ENCODE data around the gene PALLD. TPM values are rescaled to one million over a fixed set of nuclear protein-coding genes. Genes with fewer than 3 reads are reported as not detected.

PALLD gene
- total RNA-seq, 1 experiment from 2014 or later, result 166 TPM

DNA sequence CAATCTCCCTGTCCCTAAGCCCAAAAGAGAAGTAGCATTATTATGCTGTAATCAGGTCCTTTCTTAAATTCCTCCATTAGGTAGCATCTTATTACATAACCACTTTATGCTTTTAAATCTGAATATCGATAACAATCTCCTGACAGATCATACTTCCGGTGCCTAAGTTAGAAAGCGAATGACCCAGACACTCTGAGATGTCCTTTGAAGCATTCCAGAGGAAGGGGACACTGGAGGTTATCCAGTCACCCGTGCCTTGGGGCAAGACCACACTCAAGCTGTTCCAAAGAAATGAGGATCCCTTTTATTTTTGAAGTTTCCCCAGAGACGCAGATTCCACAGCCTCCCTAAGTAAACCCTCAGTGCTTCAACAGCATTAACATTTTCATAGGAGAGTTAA is 125.7 kb downstream of the PALLD start:
- ATAC-seq, result no peak
- BruUV-seq (replicated peaks), result no TSS peak
- TF ChIP-seq ZNF274 (IDR thresholded peaks at IDR 0.05; ENCODE audit: low read depth, low read length) (no peak), EZH2phosphoT487 (IDR thresholded peaks at IDR 0.05; ENCODE audit: borderline replicate concordance) (no peak), FOSL1 (IDR thresholded peaks at IDR 0.05; ENCODE audit: low read depth) (no peak), JUND (IDR thresholded peaks at IDR 0.05) (no peak), ZFX (IDR thresholded peaks at IDR 0.05) (no peak), SIN3A (IDR thresholded peaks at IDR 0.05; ENCODE audit: low read depth) (no peak), YY1 (IDR thresholded peaks at IDR 0.05; ENCODE audit: extremely low read depth, insufficient replicate concordance, low read depth, low read length) (no peak), POLR2AphosphoS5 (IDR thresholded peaks at IDR 0.05; ENCODE audit: low read depth, low read length) (no peak), CEBPB (IDR thresholded peaks at IDR 0.05; ENCODE audit: low read depth) (no peak), SP1 (IDR thresholded peaks at IDR 0.05; ENCODE audit: low read depth) (no peak), POLR2A (IDR thresholded peaks at IDR 0.05; ENCODE audit: borderline replicate concordance, extremely low read depth, insufficient read depth, insufficient read length) (no peak), TCF7L2 (IDR thresholded peaks at IDR 0.05; ENCODE audit: borderline replicate concordance, extremely low read depth, insufficient read depth, insufficient read length) (no peak)
- TF ChIP-seq, protein P1, sequence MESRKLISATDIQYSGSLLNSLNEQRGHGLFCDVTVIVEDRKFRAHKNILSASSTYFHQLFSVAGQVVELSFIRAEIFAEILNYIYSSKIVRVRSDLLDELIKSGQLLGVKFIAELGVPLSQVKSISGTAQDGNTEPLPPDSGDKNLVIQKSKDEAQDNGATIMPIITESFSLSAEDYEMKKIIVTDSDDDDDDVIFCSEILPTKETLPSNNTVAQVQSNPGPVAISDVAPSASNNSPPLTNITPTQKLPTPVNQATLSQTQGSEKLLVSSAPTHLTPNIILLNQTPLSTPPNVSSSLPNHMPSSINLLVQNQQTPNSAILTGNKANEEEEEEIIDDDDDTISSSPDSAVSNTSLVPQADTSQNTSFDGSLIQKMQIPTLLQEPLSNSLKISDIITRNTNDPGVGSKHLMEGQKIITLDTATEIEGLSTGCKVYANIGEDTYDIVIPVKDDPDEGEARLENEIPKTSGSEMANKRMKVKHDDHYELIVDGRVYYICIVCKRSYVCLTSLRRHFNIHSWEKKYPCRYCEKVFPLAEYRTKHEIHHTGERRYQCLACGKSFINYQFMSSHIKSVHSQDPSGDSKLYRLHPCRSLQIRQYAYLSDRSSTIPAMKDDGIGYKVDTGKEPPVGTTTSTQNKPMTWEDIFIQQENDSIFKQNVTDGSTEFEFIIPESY (IDR thresholded peaks at IDR 0.05; ENCODE audit: extremely low read depth, insufficient replicate concordance, low read length), result no peak
- TF ChIP-seq, protein P2, sequence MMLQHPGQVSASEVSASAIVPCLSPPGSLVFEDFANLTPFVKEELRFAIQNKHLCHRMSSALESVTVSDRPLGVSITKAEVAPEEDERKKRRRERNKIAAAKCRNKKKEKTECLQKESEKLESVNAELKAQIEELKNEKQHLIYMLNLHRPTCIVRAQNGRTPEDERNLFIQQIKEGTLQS (IDR thresholded peaks at IDR 0.05), result no peak

More for the DNA sequence above, 125.7 kb downstream of the PALLD start:
- no peaks in the 10 kb centered on the region for H3K27me3 ChIP-seq (ENCODE audit: insufficient read depth, low read length)
- no peak overlapping the region for H3K4me3 ChIP-seq (replicated peaks in 1 of 2; ENCODE audit: low read depth in 1 of 2, low read length in 2 of 2)
- H4K20me1 ChIP-seq (ENCODE audit: insufficient read depth), result no peaks in the 10 kb centered on the region
- no peak overlapping the region for H2AFZ ChIP-seq (ENCODE audit: low read depth, low read length, poor library complexity, severe bottlenecking)
- DNase-seq (ENCODE audit: low read depth, low spot score), result no peak
- H3K27ac ChIP-seq (ENCODE audit: low read depth, low read length), result no peak overlapping the region; the same call in 1 of the 2 replicates
- ChIA-PET CTCF (no interaction called here), POLR2A (no interaction called here), RAD21 (ENCODE audit: low non-redundant PET in 1 of 2, low total read pairs in 2 of 2, uncharacterized antibody in 2 of 2, unreplicated experiment in 2 of 2) (no interaction called here)
- H3K9me2 ChIP-seq (ENCODE audit: insufficient read depth), result no peaks in the 10 kb centered on the region
- no peaks in the 10 kb centered on the region for H3K36me3 ChIP-seq (ENCODE audit: control insufficient read depth in 1 of 2, insufficient read depth in 2 of 2, low read length in 2 of 2)
- peaks cover 24 to 33% of the 10 kb centered on the region in 2 experiments for H3K4me1 ChIP-seq (ENCODE audit: control insufficient read depth in 1 of 2, insufficient read depth in 2 of 2, low read length in 2 of 2)
- no peaks in the 10 kb centered on the region for H3K9me3 ChIP-seq (ENCODE audit: control insufficient read depth in 1 of 2, insufficient read depth in 1 of 2, low read depth in 1 of 2, low read length in 2 of 2)
- intact Hi-C loops (cut with micrococcal nuclease), result no loop called here
- H3K4me2 ChIP-seq (ENCODE audit: low read length), result no peak overlapping the region
- no peak overlapping the region for H3K9ac ChIP-seq (ENCODE audit: low read length)
- H3K79me2 ChIP-seq (ENCODE audit: insufficient read depth, low read length), result no peaks in the 10 kb centered on the region
